HepG2 (cell line): ENCODE data around the gene FKTN. TPM values are rescaled to one million over a fixed set of nuclear protein-coding genes. Genes with fewer than 3 reads are reported as not detected.

ENCODE experiments used
- MZF1 ChIP-seq: sonication (generic); formaldehyde crosslinking; IDR thresholded peaks from 2 replicates; pipeline ENCODE4 v1.8.1; 2023; ENCODE audit warnings: mild to moderate bottlenecking, missing genetic modification reagents, borderline replicate concordance
- NAIF1 ChIP-seq: sonication (generic); formaldehyde crosslinking; IDR thresholded peaks from 2 replicates; pipeline ENCODE4 v1.5.0; 2020; ENCODE audit warnings: mild to moderate bottlenecking, missing genetic modification reagents, borderline replicate concordance
- NR0B2 ChIP-seq: sonication (generic); formaldehyde crosslinking; IDR thresholded peaks from 2 replicates; pipeline ENCODE4 v1.4.0; 2020; ENCODE audit warnings: mild to moderate bottlenecking, missing genetic modification reagents
- ZFP62 ChIP-seq: sonication (generic); formaldehyde crosslinking; IDR thresholded peaks from 2 replicates; pipeline ENCODE4 v1.4.0; 2020; ENCODE audit warnings: missing genetic modification reagents
- polyA plus RNA-seq, 8 experiments: library from polyadenylated mRNA; depleted of rRNA in 3 of 8; stranded (reverse) in 7 of 8; unstranded in 1 of 8; fragments of >200 nt; fragmentation: Illumina TruSeq in 4 of 8; extraction: Trizol in 4 of 8; gene quantifications; 2 replicates each; pipeline versions ENCODE4 v1.2.1 to v1.2.3, GENCODE V29; 2011 to 2016; ENCODE audit warnings: low read depth in 4 of 8, missing spikeins in 1 of 8, mixed read lengths in 1 of 8; ENCODE audit not compliant: insufficient read depth in 1 of 8
- total RNA-seq, 5 experiments: library from RNA; depleted of rRNA; stranded (reverse); fragments of >200 nt; fragmentation: Illumina TruSeq; extraction: Trizol; gene quantifications; 2 replicates each; pipeline ENCODE4 v1.2.3, GENCODE V29; 2016; ENCODE audit warnings: low read depth in 1 of 5
- TF ChIP-seq, protein P1 (sequence below): sonication (generic); formaldehyde crosslinking; IDR thresholded peaks from 2 replicates; pipeline ENCODE4 v1.5.1; 2020; ENCODE audit warnings: mild to moderate bottlenecking, moderate library complexity, missing genetic modification reagents
- TF ChIP-seq, protein P2 (sequence below): IDR thresholded peaks from 2 replicates; pipeline ENCODE4 v1.6.1; 2016; ENCODE audit warnings: low read depth, missing genetic modification reagents, missing compliant biosample characterization

The FKTN gene
- total and polyA plus RNA-seq, 2 of the 13 experiments (the other 11 are each of a cell fraction or from before 2014, with no cell fraction given): 7.9 to 13.5 TPM

- TF ChIP-seq, protein P1, sequence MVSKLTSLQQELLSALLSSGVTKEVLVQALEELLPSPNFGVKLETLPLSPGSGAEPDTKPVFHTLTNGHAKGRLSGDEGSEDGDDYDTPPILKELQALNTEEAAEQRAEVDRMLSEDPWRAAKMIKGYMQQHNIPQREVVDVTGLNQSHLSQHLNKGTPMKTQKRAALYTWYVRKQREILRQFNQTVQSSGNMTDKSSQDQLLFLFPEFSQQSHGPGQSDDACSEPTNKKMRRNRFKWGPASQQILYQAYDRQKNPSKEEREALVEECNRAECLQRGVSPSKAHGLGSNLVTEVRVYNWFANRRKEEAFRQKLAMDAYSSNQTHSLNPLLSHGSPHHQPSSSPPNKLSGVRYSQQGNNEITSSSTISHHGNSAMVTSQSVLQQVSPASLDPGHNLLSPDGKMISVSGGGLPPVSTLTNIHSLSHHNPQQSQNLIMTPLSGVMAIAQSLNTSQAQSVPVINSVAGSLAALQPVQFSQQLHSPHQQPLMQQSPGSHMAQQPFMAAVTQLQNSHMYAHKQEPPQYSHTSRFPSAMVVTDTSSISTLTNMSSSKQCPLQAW (CRISPR knock-in tag): no peak
- no peak for TF ChIP-seq ZFP62 (CRISPR knock-in tag)
- TF ChIP-seq, protein P2, sequence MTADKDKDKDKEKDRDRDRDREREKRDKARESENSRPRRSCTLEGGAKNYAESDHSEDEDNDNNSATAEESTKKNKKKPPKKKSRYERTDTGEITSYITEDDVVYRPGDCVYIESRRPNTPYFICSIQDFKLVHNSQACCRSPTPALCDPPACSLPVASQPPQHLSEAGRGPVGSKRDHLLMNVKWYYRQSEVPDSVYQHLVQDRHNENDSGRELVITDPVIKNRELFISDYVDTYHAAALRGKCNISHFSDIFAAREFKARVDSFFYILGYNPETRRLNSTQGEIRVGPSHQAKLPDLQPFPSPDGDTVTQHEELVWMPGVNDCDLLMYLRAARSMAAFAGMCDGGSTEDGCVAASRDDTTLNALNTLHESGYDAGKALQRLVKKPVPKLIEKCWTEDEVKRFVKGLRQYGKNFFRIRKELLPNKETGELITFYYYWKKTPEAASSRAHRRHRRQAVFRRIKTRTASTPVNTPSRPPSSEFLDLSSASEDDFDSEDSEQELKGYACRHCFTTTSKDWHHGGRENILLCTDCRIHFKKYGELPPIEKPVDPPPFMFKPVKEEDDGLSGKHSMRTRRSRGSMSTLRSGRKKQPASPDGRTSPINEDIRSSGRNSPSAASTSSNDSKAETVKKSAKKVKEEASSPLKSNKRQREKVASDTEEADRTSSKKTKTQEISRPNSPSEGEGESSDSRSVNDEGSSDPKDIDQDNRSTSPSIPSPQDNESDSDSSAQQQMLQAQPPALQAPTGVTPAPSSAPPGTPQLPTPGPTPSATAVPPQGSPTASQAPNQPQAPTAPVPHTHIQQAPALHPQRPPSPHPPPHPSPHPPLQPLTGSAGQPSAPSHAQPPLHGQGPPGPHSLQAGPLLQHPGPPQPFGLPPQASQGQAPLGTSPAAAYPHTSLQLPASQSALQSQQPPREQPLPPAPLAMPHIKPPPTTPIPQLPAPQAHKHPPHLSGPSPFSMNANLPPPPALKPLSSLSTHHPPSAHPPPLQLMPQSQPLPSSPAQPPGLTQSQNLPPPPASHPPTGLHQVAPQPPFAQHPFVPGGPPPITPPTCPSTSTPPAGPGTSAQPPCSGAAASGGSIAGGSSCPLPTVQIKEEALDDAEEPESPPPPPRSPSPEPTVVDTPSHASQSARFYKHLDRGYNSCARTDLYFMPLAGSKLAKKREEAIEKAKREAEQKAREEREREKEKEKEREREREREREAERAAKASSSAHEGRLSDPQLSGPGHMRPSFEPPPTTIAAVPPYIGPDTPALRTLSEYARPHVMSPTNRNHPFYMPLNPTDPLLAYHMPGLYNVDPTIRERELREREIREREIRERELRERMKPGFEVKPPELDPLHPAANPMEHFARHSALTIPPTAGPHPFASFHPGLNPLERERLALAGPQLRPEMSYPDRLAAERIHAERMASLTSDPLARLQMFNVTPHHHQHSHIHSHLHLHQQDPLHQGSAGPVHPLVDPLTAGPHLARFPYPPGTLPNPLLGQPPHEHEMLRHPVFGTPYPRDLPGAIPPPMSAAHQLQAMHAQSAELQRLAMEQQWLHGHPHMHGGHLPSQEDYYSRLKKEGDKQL: no peak
- TF ChIP-seq NR0B2 (CRISPR knock-in tag): no peak
- TF ChIP-seq MZF1 (CRISPR knock-in tag): no peak
- no peak for TF ChIP-seq NAIF1 (CRISPR knock-in tag)
Measured at GRCh38 chr9:105670775-105671174, 112.8 kb downstream of the FKTN start (continued).
